ENCODE data around the gene UNC50.

DNA sequence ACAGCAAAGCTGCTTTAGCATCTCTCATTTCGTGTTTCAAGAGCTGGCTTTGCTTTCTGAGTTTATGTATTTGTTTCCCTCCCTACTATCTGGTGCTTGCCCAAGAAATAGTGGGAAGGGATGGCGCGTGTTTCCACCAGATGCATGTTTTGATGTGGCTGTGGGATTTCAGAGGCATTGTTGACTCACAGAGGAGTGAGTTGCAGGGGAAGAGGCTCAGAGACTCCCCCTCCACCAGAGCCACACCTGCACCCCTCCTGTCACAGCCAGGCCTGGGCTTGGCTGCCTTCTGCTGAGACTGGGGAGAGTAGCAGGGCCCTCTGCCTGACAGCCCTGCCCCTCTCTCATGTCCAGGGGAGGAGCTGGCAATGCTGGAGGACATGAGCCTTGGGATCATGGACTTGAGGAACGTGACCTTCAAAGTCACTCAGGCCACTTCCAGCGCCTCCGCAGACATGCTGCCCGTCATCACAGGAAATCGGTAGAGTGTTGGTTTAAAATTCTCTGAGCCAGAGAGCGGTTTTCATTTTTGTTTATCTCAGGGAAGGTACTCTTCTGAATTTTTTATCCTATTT is 43.0 kb upstream of the UNC50 start:
- no peak for TF ChIP-seq EZH2 (IDR thresholded peaks at IDR 0.05; ENCODE audit: borderline replicate concordance, low read length)
- TF ChIP-seq, protein P1, sequence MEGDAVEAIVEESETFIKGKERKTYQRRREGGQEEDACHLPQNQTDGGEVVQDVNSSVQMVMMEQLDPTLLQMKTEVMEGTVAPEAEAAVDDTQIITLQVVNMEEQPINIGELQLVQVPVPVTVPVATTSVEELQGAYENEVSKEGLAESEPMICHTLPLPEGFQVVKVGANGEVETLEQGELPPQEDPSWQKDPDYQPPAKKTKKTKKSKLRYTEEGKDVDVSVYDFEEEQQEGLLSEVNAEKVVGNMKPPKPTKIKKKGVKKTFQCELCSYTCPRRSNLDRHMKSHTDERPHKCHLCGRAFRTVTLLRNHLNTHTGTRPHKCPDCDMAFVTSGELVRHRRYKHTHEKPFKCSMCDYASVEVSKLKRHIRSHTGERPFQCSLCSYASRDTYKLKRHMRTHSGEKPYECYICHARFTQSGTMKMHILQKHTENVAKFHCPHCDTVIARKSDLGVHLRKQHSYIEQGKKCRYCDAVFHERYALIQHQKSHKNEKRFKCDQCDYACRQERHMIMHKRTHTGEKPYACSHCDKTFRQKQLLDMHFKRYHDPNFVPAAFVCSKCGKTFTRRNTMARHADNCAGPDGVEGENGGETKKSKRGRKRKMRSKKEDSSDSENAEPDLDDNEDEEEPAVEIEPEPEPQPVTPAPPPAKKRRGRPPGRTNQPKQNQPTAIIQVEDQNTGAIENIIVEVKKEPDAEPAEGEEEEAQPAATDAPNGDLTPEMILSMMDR (IDR thresholded peaks at IDR 0.05; ENCODE audit: low read length): no peak
